Lower lobe of right lung (tissue), 2 donors: ENCODE data around the gene NEXN. TPM values are rescaled to one million over a fixed set of nuclear protein-coding genes. Genes with fewer than 3 reads are reported as not detected.

Experiments
- ATAC-seq, 2 donors: fragments of 200-7000 bp; cut with Tn5 transposase; one replicate each; pipeline ENCODE4 v1.9.1; 2020 to 2022; ENCODE audit warnings: mild to moderate bottlenecking in 2 of 2, moderate library complexity in 2 of 2
- DNase-seq: peaks from one replicate; pipeline ENCODE4 v3.0.0-alpha.2; 2020
- H3K27ac ChIP-seq: fragments of 200-600 bp; one replicate; pipeline ENCODE4 v1.8.0; 2022
- H3K27me3 ChIP-seq: fragments of 200-600 bp; one replicate; pipeline ENCODE4 v1.8.0; 2022; ENCODE audit warnings: low read depth
- H3K36me3 ChIP-seq: fragments of 200-600 bp; one replicate; pipeline ENCODE4 v1.8.0; 2022; ENCODE audit warnings: mild to moderate bottlenecking
- H3K4me1 ChIP-seq: fragments of 200-600 bp; one replicate; pipeline ENCODE4 v1.8.0; 2022
- H3K4me3 ChIP-seq: fragments of 200-600 bp; one replicate; pipeline ENCODE4 v1.8.0; 2022; ENCODE audit warnings: mild to moderate bottlenecking
- H3K9me3 ChIP-seq: fragments of 200-600 bp; one replicate; pipeline ENCODE4 v1.8.0; 2022
- intact Hi-C: fragments of 100-400 bp; cut with DNase I; formaldehyde crosslinking; loops from one replicate; pipeline ENCODE4 v1.11.0; 2022
- total RNA-seq: library from RNA; stranded (reverse); fragmentation: NEBNext Ultra II Directional; extraction: Animal tissue kit (Norgen Biotek cat#: 25700); gene quantifications from one replicate; pipeline ENCODE4 v1.2.1, GENCODE V29; 2021
- TF ChIP-seq, protein P1 (sequence below): fragments of 200-600 bp; IDR thresholded peaks from one replicate; pipeline ENCODE4 v1.8.0; 2022; ENCODE audit warnings: antibody characterized with exemption, mild to moderate bottlenecking
- donor health status: DM: no; HTN: yes; CAD: no; lungs with severe emphysema.

The NEXN gene
- total RNA-seq, 1 donor from 2014 or later = 16.5 TPM

DNA sequence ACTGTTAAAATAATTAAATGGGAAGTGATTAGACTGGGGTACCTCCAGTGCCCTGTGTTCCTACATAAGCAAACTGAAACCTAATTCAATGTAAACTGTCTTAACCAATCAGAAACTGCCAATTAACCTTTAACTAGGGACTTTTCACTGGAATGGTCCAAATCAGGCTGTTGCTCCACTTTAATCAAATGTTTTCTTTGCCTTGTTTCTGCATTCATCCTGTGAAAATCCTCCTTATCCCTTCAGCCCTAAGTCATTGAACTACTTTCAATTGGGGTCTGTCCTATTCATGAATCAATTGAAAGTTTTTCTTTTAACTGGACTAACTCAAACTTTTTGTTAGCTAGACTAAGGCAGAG, 95.6 kb downstream of the NEXN start:
- H3K4me1 ChIP-seq = peaks cover 12% of the 10 kb centered on the region
- no peak overlapping the region for H3K4me3 ChIP-seq
- intact Hi-C loops = no loop called here
- H3K27me3 ChIP-seq = no peaks in the 10 kb centered on the region
- ATAC-seq (no peak), DNase-seq (no peak)
- H3K9me3 ChIP-seq = no peaks in the 10 kb centered on the region
- no peaks in the 10 kb centered on the region for H3K36me3 ChIP-seq
- H3K27ac ChIP-seq = no peak overlapping the region
- TF ChIP-seq, protein P1, sequence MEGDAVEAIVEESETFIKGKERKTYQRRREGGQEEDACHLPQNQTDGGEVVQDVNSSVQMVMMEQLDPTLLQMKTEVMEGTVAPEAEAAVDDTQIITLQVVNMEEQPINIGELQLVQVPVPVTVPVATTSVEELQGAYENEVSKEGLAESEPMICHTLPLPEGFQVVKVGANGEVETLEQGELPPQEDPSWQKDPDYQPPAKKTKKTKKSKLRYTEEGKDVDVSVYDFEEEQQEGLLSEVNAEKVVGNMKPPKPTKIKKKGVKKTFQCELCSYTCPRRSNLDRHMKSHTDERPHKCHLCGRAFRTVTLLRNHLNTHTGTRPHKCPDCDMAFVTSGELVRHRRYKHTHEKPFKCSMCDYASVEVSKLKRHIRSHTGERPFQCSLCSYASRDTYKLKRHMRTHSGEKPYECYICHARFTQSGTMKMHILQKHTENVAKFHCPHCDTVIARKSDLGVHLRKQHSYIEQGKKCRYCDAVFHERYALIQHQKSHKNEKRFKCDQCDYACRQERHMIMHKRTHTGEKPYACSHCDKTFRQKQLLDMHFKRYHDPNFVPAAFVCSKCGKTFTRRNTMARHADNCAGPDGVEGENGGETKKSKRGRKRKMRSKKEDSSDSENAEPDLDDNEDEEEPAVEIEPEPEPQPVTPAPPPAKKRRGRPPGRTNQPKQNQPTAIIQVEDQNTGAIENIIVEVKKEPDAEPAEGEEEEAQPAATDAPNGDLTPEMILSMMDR = no peak

DNA sequence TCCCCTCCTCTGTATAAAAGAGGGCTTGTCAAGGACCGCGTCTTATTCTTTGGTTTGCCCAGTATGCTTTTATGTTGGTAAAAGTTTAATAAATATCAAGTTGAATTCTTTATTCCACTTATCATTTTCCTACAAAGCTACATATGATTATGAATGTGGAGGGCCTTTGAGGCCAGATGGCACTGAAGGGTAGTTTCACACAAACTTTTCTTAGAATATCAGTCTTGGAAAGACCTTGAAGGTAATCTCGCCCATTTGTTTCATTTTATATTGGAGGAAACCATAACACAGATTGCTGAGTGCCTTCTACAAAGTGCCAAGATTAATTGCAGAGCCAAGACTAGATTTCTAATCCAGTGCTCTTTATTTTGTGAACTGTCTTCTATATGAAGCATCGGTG, 96.2 kb downstream of the NEXN start:
- DNase-seq (no peak), ATAC-seq (no peak)
- H3K27ac ChIP-seq = no peak overlapping the region
- H3K4me1 ChIP-seq = peaks cover 12% of the 10 kb centered on the region
- H3K27me3 ChIP-seq = no peaks in the 10 kb centered on the region
- no peak overlapping the region for H3K4me3 ChIP-seq
- H3K9me3 ChIP-seq = no peaks in the 10 kb centered on the region
- TF ChIP-seq, protein P1 = no peak
- no peaks in the 10 kb centered on the region for H3K36me3 ChIP-seq
- intact Hi-C loops = no loop called here

DNA sequence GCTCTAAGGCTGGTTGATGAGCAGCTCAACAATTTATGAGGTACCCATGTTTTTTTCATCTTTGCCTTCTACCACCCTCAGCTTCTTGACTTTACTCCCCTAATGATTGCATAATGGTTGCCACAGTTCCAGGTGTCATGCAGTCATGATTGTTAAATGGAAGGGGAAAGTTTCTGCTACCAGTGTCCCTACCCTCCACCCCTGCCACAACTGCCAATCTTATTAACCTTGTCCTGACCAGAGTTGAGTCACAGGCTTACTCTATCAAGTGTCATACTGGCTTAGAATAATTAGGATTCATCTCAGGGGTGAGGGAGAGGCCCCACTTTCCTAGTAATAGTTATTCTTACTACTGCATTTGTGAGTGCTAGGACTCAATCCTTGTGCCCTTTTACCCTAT, 98.4 kb downstream of the NEXN start:
- TF ChIP-seq, protein P1 = no peak
- intact Hi-C loops = no loop called here
- H3K27ac ChIP-seq = no peak overlapping the region
- no peak for DNase-seq
- H3K4me1 ChIP-seq = peaks cover 6% of the 10 kb centered on the region
- H3K27me3 ChIP-seq = no peaks in the 10 kb centered on the region
- no peaks in the 10 kb centered on the region for H3K9me3 ChIP-seq
- no peak for ATAC-seq
- no peaks in the 10 kb centered on the region for H3K36me3 ChIP-seq
- H3K4me3 ChIP-seq = no peak overlapping the region

DNA sequence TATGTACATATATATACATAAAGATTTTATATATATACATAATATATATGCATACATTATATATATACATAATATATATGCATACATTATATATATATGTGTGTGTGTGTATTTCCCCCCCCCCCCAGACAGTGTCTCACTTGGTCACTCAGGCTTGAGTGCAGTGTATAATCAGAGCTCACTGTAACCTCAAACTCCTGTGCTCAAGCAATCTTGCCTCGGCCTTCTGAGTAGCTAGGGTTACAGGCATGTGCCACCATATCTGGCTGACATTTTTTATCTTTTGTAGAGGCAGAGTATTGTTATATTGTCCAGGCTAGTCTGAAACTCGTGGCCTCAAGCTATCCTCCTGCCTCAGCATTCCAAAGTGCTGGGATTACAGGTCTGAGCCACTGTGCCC, 99.5 kb downstream of the NEXN start:
- Histone ChIP-seq H3K36me3 (peaks cover 1% of the 10 kb centered on the region), H3K4me3 (no peak overlapping the region), H3K27ac (no peak overlapping the region), H3K4me1 (peaks cover 6% of the 10 kb centered on the region), H3K27me3 (no peaks in the 10 kb centered on the region), H3K9me3 (no peaks in the 10 kb centered on the region)
- DNase-seq (no peak), ATAC-seq (no peak)
- intact Hi-C loops = no loop called here
- TF ChIP-seq, protein P1 = no peak

DNA sequence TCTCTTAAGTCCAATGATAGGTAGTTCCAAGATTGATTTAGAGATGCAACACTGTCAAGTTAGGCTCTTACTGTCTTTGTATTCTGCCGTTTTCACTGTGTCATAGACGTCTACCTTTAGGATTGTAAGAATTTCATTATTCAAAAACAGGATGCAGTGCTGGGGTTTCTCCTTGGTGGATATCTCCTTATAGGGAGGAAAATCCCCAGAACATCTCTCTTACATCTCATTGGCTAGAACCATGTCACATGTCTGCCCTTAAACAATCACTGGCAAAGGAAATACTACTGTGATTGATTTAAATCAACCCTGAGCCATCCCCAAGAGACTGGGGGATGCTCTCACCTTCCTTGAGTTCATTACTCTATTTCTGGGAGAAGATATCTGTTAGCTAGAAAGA, 101.3 kb downstream of the NEXN start:
- no peak overlapping the region for H3K27ac ChIP-seq
- no peak for DNase-seq
- peaks cover 8% of the 10 kb centered on the region for H3K36me3 ChIP-seq
- no peak for ATAC-seq
- H3K27me3 ChIP-seq = no peaks in the 10 kb centered on the region
- intact Hi-C loops = no loop called here
- no peak overlapping the region for H3K4me3 ChIP-seq
- H3K9me3 ChIP-seq = no peaks in the 10 kb centered on the region
- TF ChIP-seq, protein P1 = no peak
- no peaks in the 10 kb centered on the region for H3K4me1 ChIP-seq

DNA sequence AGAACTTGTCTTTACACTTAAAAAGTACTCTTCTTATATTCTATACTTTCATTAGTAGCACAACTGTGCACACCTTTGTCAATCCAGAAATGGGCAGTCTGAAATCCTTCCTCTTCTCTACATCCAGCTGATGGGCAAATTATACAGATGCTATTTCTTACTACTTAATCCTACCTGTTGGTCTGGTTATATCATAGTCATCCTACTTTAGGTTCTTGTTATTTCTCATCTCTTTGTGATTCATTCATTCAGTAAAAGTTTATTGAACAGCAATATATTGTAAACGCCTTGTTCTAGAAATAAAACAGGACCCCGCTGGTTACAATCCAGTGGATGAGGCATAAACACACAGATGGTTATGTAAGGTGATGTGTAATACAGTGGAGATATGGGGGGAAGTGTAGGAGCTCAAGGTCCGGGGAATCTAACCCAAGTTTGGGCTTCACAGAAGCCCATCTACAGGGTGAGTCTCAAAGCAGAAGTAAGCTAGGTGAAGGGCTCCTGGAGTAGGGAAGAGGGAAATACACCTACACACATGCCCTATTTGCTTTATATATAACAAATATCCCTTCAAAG, 102.3 kb downstream of the NEXN start:
- Histone ChIP-seq H3K9me3 (no peaks in the 10 kb centered on the region), H3K27ac (no peak overlapping the region), H3K27me3 (no peaks in the 10 kb centered on the region), H3K36me3 (peaks cover 8% of the 10 kb centered on the region), H3K4me3 (no peak overlapping the region), H3K4me1 (no peaks in the 10 kb centered on the region)
- DNase-seq = no peak
- TF ChIP-seq, protein P1 = no peak
- intact Hi-C loops = no loop called here
- no peak for ATAC-seq
